Measurements from ENCODE around the gene CACNA1C.
A peak's percentile ranks its signal among the peaks of the same experiment; 100 is the strongest.

Gene CACNA1C

DNA sequence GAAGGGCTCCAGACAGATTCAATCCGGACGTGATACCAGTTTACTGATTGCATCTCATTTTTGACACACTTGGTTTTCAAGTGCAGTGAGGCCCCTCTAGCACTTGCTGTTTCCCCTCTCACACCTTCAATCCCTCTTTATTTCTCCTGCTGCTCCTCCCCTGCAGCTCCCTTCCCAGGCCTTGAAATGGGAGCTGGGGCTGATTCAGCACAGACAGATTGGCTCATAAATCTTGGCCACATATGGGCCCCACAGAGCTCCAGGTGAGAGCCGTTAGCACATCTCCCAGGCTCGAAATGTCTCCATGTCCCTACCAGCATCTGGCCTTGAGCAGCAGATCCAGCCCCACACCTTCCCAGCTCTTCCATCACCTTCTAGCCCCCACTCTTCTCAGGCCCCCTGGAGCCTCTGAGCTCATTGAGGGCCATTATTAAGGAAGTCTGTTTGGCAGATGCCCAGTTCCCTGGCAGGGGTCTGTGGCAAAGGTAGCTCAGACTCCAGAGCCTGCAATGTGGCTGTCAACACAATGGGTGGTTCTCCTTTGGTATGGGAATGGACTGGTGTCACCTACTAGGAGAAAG lies 521.7 kb downstream of the CACNA1C start:
- Histone ChIP-seq H3K4me3 (ENCODE audit: low read length) (no peak overlapping the region), H3K36me3 (ENCODE audit: control insufficient read depth, insufficient read depth, low read length) (no peaks in the 10 kb centered on the region), H3K4me1 (ENCODE audit: control insufficient read depth, insufficient read depth, low read length) (no peaks in the 10 kb centered on the region), H3K9ac (ENCODE audit: low read length) (no peak overlapping the region), H3K27me3 (ENCODE audit: control insufficient read depth, insufficient read depth, low read length) (no peaks in the 10 kb centered on the region), H3K27ac (ENCODE audit: low read depth, low read length) (no peak overlapping the region)

- Histone ChIP-seq H3K36me3 (ENCODE audit: control insufficient read depth, insufficient read depth, low read length) (no peaks in the 10 kb centered on the region), H3K27ac (ENCODE audit: low read depth, low read length) (no peak overlapping the region), H3K4me1 (ENCODE audit: control insufficient read depth, insufficient read depth, low read length) (no peaks in the 10 kb centered on the region), H3K9ac (ENCODE audit: low read length) (no peak overlapping the region), H3K27me3 (ENCODE audit: control insufficient read depth, insufficient read depth, low read length) (no peaks in the 10 kb centered on the region), H3K4me3 (ENCODE audit: low read length) (no peak overlapping the region)
Observed at GRCh38 chr12:2575245-2575644, 522.5 kb downstream of the CACNA1C start.

- Histone ChIP-seq H3K27me3 (ENCODE audit: control insufficient read depth, insufficient read depth, low read length) (no peaks in the 10 kb centered on the region), H3K27ac (ENCODE audit: low read depth, low read length) (no peak overlapping the region), H3K36me3 (ENCODE audit: control insufficient read depth, insufficient read depth, low read length) (no peaks in the 10 kb centered on the region), H3K4me3 (ENCODE audit: low read length) (no peak overlapping the region), H3K4me1 (ENCODE audit: control insufficient read depth, insufficient read depth, low read length) (peaks cover under 1% of the 10 kb centered on the region), H3K9ac (ENCODE audit: low read length) (no peak overlapping the region)
Observed at GRCh38 chr12:2578211-2578610, 525.4 kb downstream of the CACNA1C start.

DNA sequence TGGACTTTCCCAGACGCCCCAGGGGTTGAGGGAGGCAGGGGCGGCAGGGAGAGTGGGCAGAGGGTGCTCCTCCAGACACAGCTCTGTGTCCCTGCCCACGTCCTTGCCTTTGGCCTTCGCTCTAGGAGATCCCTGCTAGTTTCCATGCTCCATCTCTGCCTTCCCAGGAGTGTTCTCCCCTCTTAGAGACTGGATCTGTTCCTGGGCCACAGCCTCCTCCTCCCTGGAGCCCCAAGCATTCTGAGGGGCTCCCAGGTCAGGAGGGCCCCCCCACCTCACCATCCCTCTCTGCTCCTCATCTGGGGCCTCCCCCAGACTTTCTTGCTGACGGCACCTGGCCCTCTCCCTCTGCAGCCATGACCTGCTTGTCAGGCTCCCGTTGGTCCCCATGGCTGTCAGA lies 526.0 kb downstream of the CACNA1C start:
- Histone ChIP-seq H3K36me3 (ENCODE audit: control insufficient read depth, insufficient read depth, low read length) (no peaks in the 10 kb centered on the region), H3K27ac (ENCODE audit: low read depth, low read length) (no peak overlapping the region), H3K4me3 (ENCODE audit: low read length) (no peak overlapping the region), H3K4me1 (ENCODE audit: control insufficient read depth, insufficient read depth, low read length) (peaks cover 3% of the 10 kb centered on the region), H3K27me3 (ENCODE audit: control insufficient read depth, insufficient read depth, low read length) (no peaks in the 10 kb centered on the region), H3K9ac (ENCODE audit: low read length) (no peak overlapping the region)

GRCh38 chr12:2580821-2581220 lies 528.0 kb downstream of the CACNA1C start:
- Histone ChIP-seq H3K4me3 (ENCODE audit: low read length) (no peak overlapping the region), H3K36me3 (ENCODE audit: control insufficient read depth, insufficient read depth, low read length) (no peaks in the 10 kb centered on the region), H3K27me3 (ENCODE audit: control insufficient read depth, insufficient read depth, low read length) (no peaks in the 10 kb centered on the region), H3K4me1 (ENCODE audit: control insufficient read depth, insufficient read depth, low read length) (peaks cover 3% of the 10 kb centered on the region), H3K9ac (ENCODE audit: low read length) (no peak overlapping the region), H3K27ac (ENCODE audit: low read depth, low read length) (no peak overlapping the region)

DNA sequence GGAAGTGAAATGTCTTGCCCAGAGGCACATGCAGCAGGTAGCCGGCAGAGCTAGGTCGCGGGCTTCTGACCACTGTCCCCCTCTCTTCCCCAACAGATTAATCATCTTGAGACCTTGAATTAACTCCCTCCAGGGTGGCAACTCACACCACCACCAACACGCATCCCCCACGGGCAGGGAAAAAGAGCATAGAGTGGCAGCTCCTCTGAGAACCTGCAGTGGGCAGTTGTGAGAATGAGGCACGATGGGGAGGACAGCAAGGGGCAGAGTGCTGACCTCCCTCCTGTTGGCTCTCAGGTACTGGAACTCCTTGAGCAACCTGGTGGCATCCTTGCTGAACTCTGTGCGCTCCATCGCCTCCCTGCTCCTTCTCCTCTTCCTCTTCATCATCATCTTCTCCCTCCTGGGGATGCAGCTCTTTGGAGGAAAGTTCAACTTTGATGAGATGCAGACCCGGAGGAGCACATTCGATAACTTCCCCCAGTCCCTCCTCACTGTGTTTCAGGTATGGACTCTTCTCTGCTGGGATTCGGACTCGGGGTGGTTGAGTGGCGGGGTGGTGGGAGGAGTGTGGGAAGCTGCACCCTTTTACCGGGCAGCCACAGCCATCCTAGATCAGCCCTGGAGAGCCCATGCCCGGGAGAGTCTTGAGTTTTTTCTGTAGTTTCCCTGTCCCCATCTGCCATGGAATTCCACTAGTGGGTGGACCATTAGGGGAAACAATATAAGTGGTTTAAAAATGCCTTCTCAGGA lies 528.7 kb downstream of the CACNA1C start:
- Histone ChIP-seq H3K4me1 (ENCODE audit: control insufficient read depth, insufficient read depth, low read length) (peaks cover 3% of the 10 kb centered on the region), H3K27ac (ENCODE audit: low read depth, low read length) (no peak overlapping the region), H3K27me3 (ENCODE audit: control insufficient read depth, insufficient read depth, low read length) (no peaks in the 10 kb centered on the region), H3K36me3 (ENCODE audit: control insufficient read depth, insufficient read depth, low read length) (no peaks in the 10 kb centered on the region), H3K4me3 (ENCODE audit: low read length) (no peak overlapping the region), H3K9ac (ENCODE audit: low read length) (no peak overlapping the region)

- Histone ChIP-seq H3K4me1 (ENCODE audit: control insufficient read depth, insufficient read depth, low read length) (peaks cover 3% of the 10 kb centered on the region), H3K9ac (ENCODE audit: low read length) (no peak overlapping the region), H3K36me3 (ENCODE audit: control insufficient read depth, insufficient read depth, low read length) (no peaks in the 10 kb centered on the region), H3K4me3 (ENCODE audit: low read length) (no peak overlapping the region), H3K27ac (ENCODE audit: low read depth, low read length) (no peak overlapping the region), H3K27me3 (ENCODE audit: control insufficient read depth, insufficient read depth, low read length) (no peaks in the 10 kb centered on the region)
Observed at GRCh38 chr12:2582631-2583030, 529.8 kb downstream of the CACNA1C start.

GRCh38 chr12:2583091-2583497 lies 530.3 kb downstream of the CACNA1C start:
- H3K4me1 ChIP-seq (ENCODE audit: control insufficient read depth, insufficient read depth, low read length): peaks cover 3% of the 10 kb centered on the region
- H3K36me3 ChIP-seq (ENCODE audit: control insufficient read depth, insufficient read depth, low read length): no peaks in the 10 kb centered on the region
- no peaks in the 10 kb centered on the region for H3K27me3 ChIP-seq (ENCODE audit: control insufficient read depth, insufficient read depth, low read length)
- no peak overlapping the region for H3K9ac ChIP-seq (ENCODE audit: low read length)
- no peak overlapping the region for H3K4me3 ChIP-seq (ENCODE audit: low read length)
- H3K27ac ChIP-seq (ENCODE audit: low read depth, low read length): peak overlapping the region; percentile 69

GRCh38 chr12:2583642-2584401 lies 531.0 kb downstream of the CACNA1C start:
- no peak overlapping the region for H3K4me3 ChIP-seq (ENCODE audit: low read length)
- H3K36me3 ChIP-seq (ENCODE audit: control insufficient read depth, insufficient read depth, low read length): no peaks in the 10 kb centered on the region
- H3K27ac ChIP-seq (ENCODE audit: low read depth, low read length): peak overlapping the region; percentile 69
- peaks cover 3% of the 10 kb centered on the region for H3K4me1 ChIP-seq (ENCODE audit: control insufficient read depth, insufficient read depth, low read length)
- H3K9ac ChIP-seq (ENCODE audit: low read length): no peak overlapping the region
- no peaks in the 10 kb centered on the region for H3K27me3 ChIP-seq (ENCODE audit: control insufficient read depth, insufficient read depth, low read length)

DNA sequence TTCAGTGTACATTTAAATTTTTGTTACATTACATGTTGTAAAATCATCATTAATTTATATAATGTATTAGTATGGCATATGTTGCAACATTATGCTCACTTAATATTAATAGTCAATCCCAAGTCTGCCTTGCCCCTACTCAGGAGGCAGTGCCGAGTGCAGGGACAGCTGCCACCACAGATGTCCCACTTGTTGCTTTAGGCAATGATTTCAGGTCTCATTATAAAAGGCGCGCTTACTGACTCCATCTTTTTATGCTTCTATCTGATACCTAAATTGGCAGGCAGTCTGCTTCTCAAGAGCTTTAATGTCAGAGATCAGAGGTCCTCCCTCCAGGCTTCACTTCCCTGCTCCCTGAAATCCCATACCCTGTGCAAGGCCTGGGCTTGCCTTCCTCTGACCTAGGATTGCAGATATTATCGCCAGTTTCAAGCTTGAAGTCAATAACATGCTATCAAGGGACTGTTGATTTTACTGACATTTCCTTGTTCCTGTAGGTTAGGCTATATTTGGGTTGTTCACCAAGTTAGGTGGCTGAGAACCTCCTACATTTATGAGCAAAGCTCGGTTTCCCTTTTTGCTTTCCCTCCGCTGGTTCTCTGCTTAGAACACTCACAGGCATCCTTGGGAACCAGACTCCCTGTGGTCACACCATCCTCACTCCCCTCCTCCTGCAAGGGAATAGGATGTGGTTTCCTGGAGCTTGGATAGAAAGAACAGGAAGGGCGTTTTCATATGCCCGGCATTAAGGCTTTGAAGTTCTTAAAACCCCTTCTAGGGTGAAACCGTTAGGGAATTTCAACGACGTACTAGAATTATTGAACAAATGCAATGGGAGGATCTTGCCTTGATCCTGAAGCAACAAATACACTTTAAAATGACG lies 533.6 kb downstream of the CACNA1C start:
- Histone ChIP-seq H3K9ac (ENCODE audit: low read length) (no peak overlapping the region), H3K4me3 (ENCODE audit: low read length) (no peak overlapping the region), H3K36me3 (ENCODE audit: control insufficient read depth, insufficient read depth, low read length) (peaks cover 3% of the 10 kb centered on the region), H3K27me3 (ENCODE audit: control insufficient read depth, insufficient read depth, low read length) (no peaks in the 10 kb centered on the region), H3K4me1 (ENCODE audit: control insufficient read depth, insufficient read depth, low read length) (peaks cover 3% of the 10 kb centered on the region), H3K27ac (ENCODE audit: low read depth, low read length) (no peak overlapping the region)

- Histone ChIP-seq H3K36me3 (ENCODE audit: control insufficient read depth, insufficient read depth, low read length) (peaks cover 9% of the 10 kb centered on the region), H3K27ac (ENCODE audit: low read depth, low read length) (no peak overlapping the region), H3K9ac (ENCODE audit: low read length) (no peak overlapping the region)
Observed at GRCh38 chr12:2588345-2588744, 535.6 kb downstream of the CACNA1C start.

DNA sequence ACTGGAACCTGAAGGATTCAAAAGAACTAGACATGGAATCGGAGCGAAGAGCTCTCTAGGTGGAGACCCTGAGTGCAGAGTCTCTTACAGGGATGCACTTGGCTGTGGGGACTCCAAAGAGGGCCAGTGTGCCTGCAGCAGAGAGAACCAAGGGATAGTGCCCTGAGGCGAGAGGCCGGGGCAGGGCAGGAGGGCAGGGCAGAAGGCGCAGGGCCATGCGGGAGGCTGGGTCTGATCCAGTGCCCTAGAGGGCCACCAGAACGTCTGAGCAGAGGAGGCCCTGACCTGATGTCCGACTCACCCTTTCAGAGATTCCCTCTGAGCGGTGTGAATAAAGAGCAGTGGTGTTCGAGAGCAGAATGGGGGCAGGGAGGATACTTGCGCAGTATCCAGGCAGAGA lies 536.6 kb downstream of the CACNA1C start:
- no peak overlapping the region for H3K9ac ChIP-seq (ENCODE audit: low read length)
- H3K27me3 ChIP-seq (ENCODE audit: control insufficient read depth, insufficient read depth, low read length): no peaks in the 10 kb centered on the region
- no peaks in the 10 kb centered on the region for H3K4me1 ChIP-seq (ENCODE audit: control insufficient read depth, insufficient read depth, low read length)
- H3K27ac ChIP-seq (ENCODE audit: low read depth, low read length): no peak overlapping the region
- H3K4me3 ChIP-seq (ENCODE audit: low read length): no peak overlapping the region
- peaks cover 9% of the 10 kb centered on the region for H3K36me3 ChIP-seq (ENCODE audit: control insufficient read depth, insufficient read depth, low read length)

More at GRCh38 chr12:2588345-2588744, 535.6 kb downstream of the CACNA1C start:
- no peak overlapping the region for H3K4me3 ChIP-seq (ENCODE audit: low read length)
- H3K4me1 ChIP-seq (ENCODE audit: control insufficient read depth, insufficient read depth, low read length): peaks cover under 1% of the 10 kb centered on the region
- no peaks in the 10 kb centered on the region for H3K27me3 ChIP-seq (ENCODE audit: control insufficient read depth, insufficient read depth, low read length)
